Measurements from ENCODE around the gene CPZ. TPM values are rescaled to one million over a fixed set of nuclear protein-coding genes. Genes with fewer than 3 reads are reported as not detected.

The CPZ gene
- total RNA-seq, 1 experiment from 2014 or later = 26.9 TPM

GRCh38 chr4:8559011-8559410, 33.6 kb upstream of the CPZ start:
- TF ChIP-seq TCF7 (CRISPR knock-in tag; IDR thresholded peaks at IDR 0.05; ENCODE audit: low read depth) = no peak
- TF ChIP-seq ZNF416 (CRISPR knock-in tag; IDR thresholded peaks at IDR 0.05) = no peak
- no peak for TF ChIP-seq ZNF263 (CRISPR knock-in tag; IDR thresholded peaks at IDR 0.05; ENCODE audit: low read depth)
- no peak for TF ChIP-seq SP1 (CRISPR knock-in tag; conservative IDR thresholded peaks at IDR 0.05)
- DNase-seq (ENCODE audit: low spot score) (no peak), ATAC-seq (no peak)
- peaks cover 16% of the 10 kb centered on the region for H3K4me1 Mint-ChIP-seq
- POLR2A ChIA-PET = interaction anchor here (0.8 kb wide), 1 partner anchor 69 kb away, joined by 4 read pairs; no protein-coding TSS in a partner anchor
- no peaks in the 10 kb centered on the region for H3K27me3 Mint-ChIP-seq (ENCODE audit: low read depth)
- H3K36me3 Mint-ChIP-seq = peaks cover 3% of the 10 kb centered on the region; the same call in 1 of the 2 replicates
- CTCF ChIA-PET = interaction anchor here (1.1 kb wide), 1 partner anchor 27 kb away, joined by 4 read pairs; no protein-coding TSS in a partner anchor
- no peak overlapping the region for H3K27ac Mint-ChIP-seq
- H3K4me3 Mint-ChIP-seq = no peak overlapping the region
- H3K9me3 Mint-ChIP-seq = peaks cover 3% of the 10 kb centered on the region

- no peak for TF ChIP-seq ZNF512 (CRISPR knock-in tag; IDR thresholded peaks at IDR 0.05; ENCODE audit: borderline replicate concordance)
- H3K4me3 Mint-ChIP-seq = no peak overlapping the region
- H3K4me1 Mint-ChIP-seq = peaks cover 15% of the 10 kb centered on the region
- H3K27ac Mint-ChIP-seq = no peak overlapping the region
- POLR2A ChIA-PET = interaction anchor here (1.2 kb wide), 1 partner anchor 21 kb away, joined by 4 read pairs; no protein-coding TSS in a partner anchor
- peaks cover 3% of the 10 kb centered on the region; the same call in 1 of the 2 replicates for H3K36me3 Mint-ChIP-seq
- CTCF ChIA-PET = interaction anchor here (0.8 to 2.4 kb wide), 6 partner anchors 10 to 27 kb away, joined by 3 to 7 read pairs (median 4); partner anchors contain the start of gene GPR78
- ATAC-seq = no peak
- DNase-seq (ENCODE audit: low spot score) = no peak
- peaks cover 3% of the 10 kb centered on the region for H3K9me3 Mint-ChIP-seq
- no peaks in the 10 kb centered on the region for H3K27me3 Mint-ChIP-seq (ENCODE audit: low read depth)
Observed at GRCh38 chr4:8559524-8560264, 32.9 kb upstream of the CPZ start.

- peaks cover 3% of the 10 kb centered on the region; the same call in 1 of the 2 replicates for H3K36me3 Mint-ChIP-seq
- H3K27ac Mint-ChIP-seq = no peak overlapping the region
Observed at GRCh38 chr4:8560265-8561047, 32.1 kb upstream of the CPZ start.

More at GRCh38 chr4:8560265-8561047, 32.1 kb upstream of the CPZ start:
- H3K4me1 Mint-ChIP-seq = peaks cover 14% of the 10 kb centered on the region
- ChIA-PET POLR2A (interaction anchor here (0.6 to 1.2 kb wide), 2 partner anchors 20 to 102 kb away, joined by 4 read pairs; no protein-coding TSS in a partner anchor), CTCF (interaction anchor here (0.6 to 2.4 kb wide), 8 partner anchors 9 to 47 kb away, joined by 3 to 7 read pairs (median 4); partner anchors contain the start of gene GPR78)
- TF ChIP-seq USF1 (CRISPR knock-in tag; IDR thresholded peaks at IDR 0.05) = no peak
- TF ChIP-seq MAX (CRISPR knock-in tag; IDR thresholded peaks at IDR 0.05) = no peak
- TF ChIP-seq GTF2I (CRISPR knock-in tag; conservative IDR thresholded peaks at IDR 0.05) = no peak
- no peak for TF ChIP-seq USF2 (CRISPR knock-in tag; IDR thresholded peaks at IDR 0.05)
- no peak for TF ChIP-seq ATF3 (CRISPR knock-in tag; conservative IDR thresholded peaks at IDR 0.05)
- no peak for TF ChIP-seq MYBL2 (CRISPR knock-in tag; IDR thresholded peaks at IDR 0.05)
- DNase-seq (ENCODE audit: low spot score) = no peak
- H3K9me3 Mint-ChIP-seq = peaks cover 3% of the 10 kb centered on the region
- H3K4me3 Mint-ChIP-seq = no peak overlapping the region
- H3K27me3 Mint-ChIP-seq (ENCODE audit: low read depth) = no peaks in the 10 kb centered on the region
- ATAC-seq = peak; percentile 61
